Activated naive CD4-positive, alpha-beta T cell treated with anti-CD3 and anti-CD28 coated beads, Interleukin-2, amount 50 U/mL, for 72 hours (primary cell): ENCODE results near the gene ZFTA. TPM values are rescaled to one million over a fixed set of nuclear protein-coding genes. Genes with fewer than 3 reads are reported as not detected.
A peak's percentile ranks its signal among the peaks of the same experiment; 100 is the strongest.

Source experiments
- ATAC-seq, 2 donors: fragments of 150-1000 bp; cut with Tn5 transposase; 2 replicates each; pipeline ENCODE4 v1.10.0; 2021; ENCODE audit warnings: mild to moderate bottlenecking in 2 of 2, moderate library complexity in 2 of 2
- DNase-seq, 2 donors: peaks; one replicate each; pipeline ENCODE4 v3.0.0; 2021 to 2022; ENCODE audit warnings: low spot score in 2 of 2
- H3K27ac Mint-ChIP-seq, 2 donors: one replicate each; pipeline ENCODE4 v1.8.0; 2022; ENCODE audit warnings: mild to moderate bottlenecking in 2 of 2, mixed read lengths in 2 of 2
- H3K36me3 Mint-ChIP-seq, 2 donors: one replicate each; pipeline ENCODE4 v1.8.0; 2022; ENCODE audit warnings: mixed read lengths in 2 of 2
- H3K9me3 Mint-ChIP-seq, 2 donors: one replicate each; pipeline ENCODE4 v1.8.0; 2022; ENCODE audit warnings: mixed read lengths in 2 of 2
- total RNA-seq, 2 donors: library from RNA; stranded (reverse); gene quantifications; one replicate each; pipeline ENCODE4 v1.2.3, GENCODE V29; 2022

The ZFTA gene
- total RNA-seq, 2 donors from 2014 or later: 0.16 to 2.2 TPM

- Mint-ChIP-seq H3K27ac (no peak overlapping the region), H3K9me3 (no peaks in the 10 kb centered on the region), H3K36me3 (peaks cover 0 to 6% of the 10 kb centered on the region in 2 donors)
- DNase-seq (no peak), ATAC-seq (no peak)
These were observed 3.6 kb downstream of the ZFTA start for GRCh38 chr11:63764679-63765647.

GRCh38 chr11:63764340-63764678 lies 4.3 kb downstream of the ZFTA start:
- no peak overlapping the region for H3K27ac Mint-ChIP-seq
- H3K9me3 Mint-ChIP-seq: no peaks in the 10 kb centered on the region
- peaks cover 0 to 6% of the 10 kb centered on the region in 2 donors for H3K36me3 Mint-ChIP-seq
- ATAC-seq (no peak), DNase-seq (no peak)

GRCh38 chr11:63763496-63764339 lies 4.9 kb downstream of the ZFTA start:
- DNase-seq (no peak), ATAC-seq (no peak)
- H3K9me3 Mint-ChIP-seq: no peaks in the 10 kb centered on the region
- H3K36me3 Mint-ChIP-seq: peaks cover 0 to 6% of the 10 kb centered on the region in 2 donors
- H3K27ac Mint-ChIP-seq: no peak overlapping the region

GRCh38 chr11:63762654-63763495 lies 5.7 kb downstream of the ZFTA start:
- H3K36me3 Mint-ChIP-seq: peaks cover 0 to 5% of the 10 kb centered on the region in 2 donors
- no peaks in the 10 kb centered on the region for H3K9me3 Mint-ChIP-seq

GRCh38 chr11:63761931-63762653 lies 6.5 kb downstream of the ZFTA start:
- DNase-seq: no peak
- ATAC-seq: no peak
- H3K36me3 Mint-ChIP-seq: no peaks in the 10 kb centered on the region
- no peak overlapping the region for H3K27ac Mint-ChIP-seq
- no peaks in the 10 kb centered on the region for H3K9me3 Mint-ChIP-seq

More at GRCh38 chr11:63762654-63763495, 5.7 kb downstream of the ZFTA start:
- ATAC-seq: no peak
- H3K27ac Mint-ChIP-seq: no peak overlapping the region
- DNase-seq: no peak

GRCh38 chr11:63761188-63761587 lies 7.4 kb downstream of the ZFTA start:
- Mint-ChIP-seq H3K27ac (no peak overlapping the region), H3K36me3 (no peaks in the 10 kb centered on the region), H3K9me3 (no peaks in the 10 kb centered on the region)
- DNase-seq (no peak), ATAC-seq (no peak)

- no peaks in the 10 kb centered on the region for H3K9me3 Mint-ChIP-seq
- no peak overlapping the region for H3K27ac Mint-ChIP-seq
These were observed 8.0 kb downstream of the ZFTA start for GRCh38 chr11:63760487-63761079.

GRCh38 chr11:63756919-63757761 lies 11.4 kb downstream of the ZFTA start:
- no peak for ATAC-seq
- H3K36me3 Mint-ChIP-seq: no peaks in the 10 kb centered on the region
- DNase-seq: no peak
- no peak overlapping the region for H3K27ac Mint-ChIP-seq
- no peaks in the 10 kb centered on the region for H3K9me3 Mint-ChIP-seq

More at GRCh38 chr11:63760487-63761079, 8.0 kb downstream of the ZFTA start:
- ATAC-seq: no peak
- H3K36me3 Mint-ChIP-seq: no peaks in the 10 kb centered on the region
- no peak for DNase-seq

- no peaks in the 10 kb centered on the region for H3K9me3 Mint-ChIP-seq
- DNase-seq: no peak
- no peaks in the 10 kb centered on the region for H3K36me3 Mint-ChIP-seq
- H3K27ac Mint-ChIP-seq: no peak overlapping the region
- ATAC-seq: no peak
These were observed 19.0 kb downstream of the ZFTA start for GRCh38 chr11:63749624-63750023.

GRCh38 chr11:63747011-63747410 lies 21.6 kb downstream of the ZFTA start:
- no peak for ATAC-seq
- Mint-ChIP-seq H3K27ac (no peak overlapping the region), H3K9me3 (no peaks in the 10 kb centered on the region), H3K36me3 (no peaks in the 10 kb centered on the region)
- DNase-seq: no peak

- DNase-seq: no peak
- Mint-ChIP-seq H3K9me3 (no peaks in the 10 kb centered on the region), H3K36me3 (no peaks in the 10 kb centered on the region), H3K27ac (no peak overlapping the region)
- no peak for ATAC-seq
These were observed 23.0 kb downstream of the ZFTA start for GRCh38 chr11:63745304-63746170.

GRCh38 chr11:63738720-63739360 lies 29.7 kb downstream of the ZFTA start:
- peak in 1 of 2 donors; percentile 74 for DNase-seq
- H3K27ac Mint-ChIP-seq: no peak overlapping the region
- H3K36me3 Mint-ChIP-seq: no peaks in the 10 kb centered on the region
- H3K9me3 Mint-ChIP-seq: no peaks in the 10 kb centered on the region
- ATAC-seq: no peak

- no peaks in the 10 kb centered on the region for H3K36me3 Mint-ChIP-seq
- ATAC-seq (no peak), DNase-seq (no peak)
- H3K27ac Mint-ChIP-seq: peak overlapping the region in 1 of 2 donors; percentile 68
- no peaks in the 10 kb centered on the region for H3K9me3 Mint-ChIP-seq
These were observed 30.9 kb downstream of the ZFTA start for GRCh38 chr11:63737718-63738117.

- H3K9me3 Mint-ChIP-seq: no peaks in the 10 kb centered on the region
- ATAC-seq (no peak), DNase-seq (no peak)
- H3K36me3 Mint-ChIP-seq: no peaks in the 10 kb centered on the region
- H3K27ac Mint-ChIP-seq: no peak overlapping the region
These were observed 31.7 kb downstream of the ZFTA start for GRCh38 chr11:63736864-63737263.
